ES-I3 (cell line): ENCODE results near the gene ALX4.

Source experiments
- H3K36me3 ChIP-seq: 2 replicates; pipeline ENCODE4 v1.6.1; 2013; ENCODE audit warnings: mild to moderate bottlenecking, low read length, control low read depth, moderate library complexity; ENCODE audit not compliant: insufficient read depth
- H3K4me1 ChIP-seq: 2 replicates; pipeline ENCODE4 v1.6.1; 2013; ENCODE audit warnings: mild to moderate bottlenecking, control low read depth, low read length; ENCODE audit not compliant: insufficient read depth
- H3K9ac ChIP-seq: 2 replicates; pipeline ENCODE4 v1.6.1; 2013; ENCODE audit warnings: low read depth, mild to moderate bottlenecking, low read length, moderate library complexity
- H3K9me3 ChIP-seq: 2 replicates; pipeline ENCODE4 v1.6.1; 2013; ENCODE audit warnings: mild to moderate bottlenecking, low read length, moderate library complexity; ENCODE audit not compliant: control insufficient read depth, insufficient read depth

Gene ALX4

DNA sequence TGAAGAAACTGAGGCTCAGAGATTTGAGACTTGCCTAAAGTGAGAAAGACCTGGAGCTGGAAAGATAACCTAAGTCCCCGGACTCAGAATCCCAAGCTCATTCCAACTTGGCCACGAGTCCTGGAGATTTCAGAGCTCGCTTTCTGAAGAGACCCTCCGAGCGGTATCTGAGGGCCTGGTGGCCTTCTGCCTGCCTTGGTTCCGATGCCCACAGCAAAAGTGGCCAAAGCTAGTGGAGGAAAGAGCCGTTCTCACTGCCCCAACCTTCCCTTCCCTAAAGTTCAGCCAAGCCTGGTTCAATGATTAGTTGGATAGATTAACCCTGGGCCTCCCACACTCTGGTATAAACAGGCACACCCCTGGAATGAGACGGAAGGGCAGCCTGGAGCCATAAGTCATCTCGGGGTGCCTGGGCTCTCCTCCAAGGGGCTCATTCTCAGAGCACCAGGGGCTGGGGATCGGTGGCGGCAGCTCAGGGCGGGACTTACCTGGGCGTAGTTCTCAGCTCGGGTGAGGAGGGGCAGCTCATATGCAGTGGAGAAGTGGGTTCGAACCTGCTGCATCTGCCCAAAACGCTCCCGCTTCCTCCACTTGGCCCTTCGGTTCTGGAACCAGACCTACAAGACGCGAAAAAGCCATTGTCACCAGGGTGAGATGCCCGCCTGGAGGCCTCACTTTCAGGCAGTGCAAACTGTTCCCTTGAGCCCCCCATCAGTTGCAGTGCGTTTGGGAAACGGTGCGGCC is 42.8 kb downstream of the ALX4 start:
- Histone ChIP-seq H3K9ac (no peak overlapping the region), H3K36me3 (no peaks in the 10 kb centered on the region), H3K4me1 (no peaks in the 10 kb centered on the region; the same call in 1 of the 2 replicates), H3K9me3 (no peaks in the 10 kb centered on the region)

GRCh38 chr11:44266056-44266780 is 43.7 kb downstream of the ALX4 start:
- Histone ChIP-seq H3K4me1 (no peaks in the 10 kb centered on the region; the same call in 1 of the 2 replicates), H3K9ac (no peak overlapping the region), H3K36me3 (no peaks in the 10 kb centered on the region), H3K9me3 (no peaks in the 10 kb centered on the region)

- H3K9ac ChIP-seq, result no peak overlapping the region
- no peaks in the 10 kb centered on the region for H3K36me3 ChIP-seq
- no peaks in the 10 kb centered on the region for H3K9me3 ChIP-seq
- H3K4me1 ChIP-seq, result no peaks in the 10 kb centered on the region; the same call in 1 of the 2 replicates
Observed at GRCh38 chr11:44264761-44265160, 45.2 kb downstream of the ALX4 start.

DNA sequence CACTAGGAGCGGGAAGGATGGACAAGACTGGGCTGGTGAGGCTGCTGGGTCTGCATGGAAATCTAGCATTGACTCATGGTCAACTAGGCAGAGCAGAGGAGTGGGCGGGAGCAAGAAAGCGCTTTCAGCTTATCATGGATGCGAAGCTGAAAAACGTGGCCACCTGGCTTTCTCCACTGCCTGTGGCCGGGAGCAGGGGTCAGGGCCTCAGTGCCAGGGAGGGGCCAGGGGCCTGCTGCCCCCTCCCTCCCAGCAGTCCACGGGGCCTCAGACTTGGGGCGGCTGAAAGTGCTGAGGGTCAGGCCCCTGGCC is 45.5 kb downstream of the ALX4 start:
- no peaks in the 10 kb centered on the region for H3K9me3 ChIP-seq
- H3K4me1 ChIP-seq, result no peaks in the 10 kb centered on the region; the same call in 1 of the 2 replicates
- no peak overlapping the region for H3K9ac ChIP-seq
- no peaks in the 10 kb centered on the region for H3K36me3 ChIP-seq

DNA sequence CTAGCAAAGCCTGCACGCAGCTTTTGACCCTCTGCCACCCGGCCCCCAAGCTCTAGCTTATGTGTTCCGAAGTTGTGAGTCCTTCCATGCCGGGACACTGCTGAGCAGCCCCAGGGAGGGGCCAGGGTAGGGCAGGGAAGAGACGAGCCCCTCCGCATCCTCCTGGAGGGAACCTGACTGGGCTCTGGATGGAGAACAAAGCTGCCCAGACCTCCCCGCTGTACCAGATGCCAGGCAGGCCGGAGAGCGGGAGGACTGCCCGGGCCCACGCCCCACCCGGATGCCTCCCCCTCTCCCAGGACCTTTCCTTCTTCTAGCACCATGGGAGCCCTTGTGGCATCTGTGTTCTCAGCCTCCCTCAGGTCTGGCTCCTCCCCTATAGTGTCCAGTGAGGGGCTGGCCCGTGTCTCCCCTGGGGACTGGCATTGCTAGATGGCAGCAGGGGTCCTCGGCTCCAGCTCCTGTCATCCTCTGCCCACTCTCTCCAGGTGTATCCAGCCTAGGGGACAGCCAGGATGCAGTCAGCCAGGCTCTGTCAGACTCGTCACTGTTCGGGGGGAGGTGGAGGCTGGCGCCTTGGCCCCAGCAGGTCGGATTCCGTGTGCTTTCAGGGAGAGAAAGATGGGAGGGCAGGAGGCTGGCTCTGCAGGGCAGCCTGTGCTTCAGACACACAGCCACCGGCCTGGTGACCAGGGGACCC is 46.1 kb downstream of the ALX4 start:
- H3K36me3 ChIP-seq, result no peaks in the 10 kb centered on the region
- H3K9ac ChIP-seq, result no peak overlapping the region
- H3K9me3 ChIP-seq, result no peaks in the 10 kb centered on the region
- H3K4me1 ChIP-seq, result no peaks in the 10 kb centered on the region; the same call in 1 of the 2 replicates

- H3K4me1 ChIP-seq, result no peaks in the 10 kb centered on the region; the same call in 1 of the 2 replicates
- no peak overlapping the region for H3K9ac ChIP-seq
- no peaks in the 10 kb centered on the region for H3K9me3 ChIP-seq
- H3K36me3 ChIP-seq, result no peaks in the 10 kb centered on the region
Observed at GRCh38 chr11:44261800-44262591, 47.9 kb downstream of the ALX4 start.

DNA sequence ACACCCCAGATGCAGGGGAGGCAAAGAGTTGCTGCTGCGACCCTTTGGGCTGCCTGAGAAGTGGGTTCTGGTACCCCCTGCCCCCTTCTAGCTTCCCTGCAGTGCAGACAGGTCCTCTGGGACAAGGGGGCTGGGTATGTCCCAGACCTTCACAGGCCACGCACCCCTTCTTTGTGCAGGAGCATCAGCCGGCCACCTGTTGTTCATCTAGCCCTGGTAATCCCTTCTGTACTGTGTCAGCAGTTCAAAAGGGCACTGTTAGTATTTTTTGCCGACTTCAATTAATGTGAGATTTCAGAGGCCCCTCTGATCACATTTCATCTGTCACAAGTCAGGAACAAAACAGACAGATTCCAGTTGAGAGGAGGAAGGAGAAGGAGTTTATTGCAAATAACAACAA is 49.9 kb downstream of the ALX4 start:
- Histone ChIP-seq H3K9me3 (no peaks in the 10 kb centered on the region), H3K9ac (no peak overlapping the region), H3K36me3 (no peaks in the 10 kb centered on the region), H3K4me1 (no peaks in the 10 kb centered on the region; the same call in 1 of the 2 replicates)

DNA sequence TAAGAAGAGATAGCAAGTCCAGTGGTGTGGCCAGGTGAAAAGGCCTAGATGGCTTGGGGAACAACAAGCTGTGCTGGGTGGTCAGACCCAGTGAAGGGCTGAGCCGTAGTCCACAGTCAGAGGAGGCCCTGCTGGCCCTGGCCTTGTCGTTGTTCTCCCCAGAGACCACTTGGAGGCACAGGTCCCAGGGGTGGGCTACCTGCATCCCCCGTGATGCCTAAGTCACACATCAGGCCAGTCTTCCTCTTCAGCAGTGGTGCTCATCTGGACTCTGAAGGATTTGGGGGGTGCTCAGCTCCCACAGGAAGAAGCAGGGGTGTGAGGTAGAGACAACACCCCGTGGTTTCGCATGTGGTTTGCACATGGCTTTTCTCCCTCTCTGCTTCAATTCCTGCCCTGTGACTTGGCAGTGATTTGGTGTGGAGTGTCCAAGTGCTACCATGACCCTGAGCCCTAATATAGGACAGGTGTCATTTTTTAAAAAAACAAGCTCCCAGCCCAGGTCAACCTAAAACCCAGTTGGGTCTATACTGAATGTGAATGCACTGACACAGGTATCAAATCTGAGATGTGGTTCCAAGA is 51.0 kb downstream of the ALX4 start:
- H3K4me1 ChIP-seq, result no peaks in the 10 kb centered on the region; the same call in 1 of the 2 replicates
- no peaks in the 10 kb centered on the region for H3K36me3 ChIP-seq

GRCh38 chr11:44258190-44258489 is 51.8 kb downstream of the ALX4 start:
- H3K36me3 ChIP-seq, result no peaks in the 10 kb centered on the region
- H3K4me1 ChIP-seq, result no peaks in the 10 kb centered on the region; the same call in 1 of the 2 replicates
- no peaks in the 10 kb centered on the region for H3K9me3 ChIP-seq
- H3K9ac ChIP-seq, result no peak overlapping the region

More for the DNA sequence above, 51.0 kb downstream of the ALX4 start:
- Histone ChIP-seq H3K9me3 (no peaks in the 10 kb centered on the region), H3K9ac (no peak overlapping the region)

DNA sequence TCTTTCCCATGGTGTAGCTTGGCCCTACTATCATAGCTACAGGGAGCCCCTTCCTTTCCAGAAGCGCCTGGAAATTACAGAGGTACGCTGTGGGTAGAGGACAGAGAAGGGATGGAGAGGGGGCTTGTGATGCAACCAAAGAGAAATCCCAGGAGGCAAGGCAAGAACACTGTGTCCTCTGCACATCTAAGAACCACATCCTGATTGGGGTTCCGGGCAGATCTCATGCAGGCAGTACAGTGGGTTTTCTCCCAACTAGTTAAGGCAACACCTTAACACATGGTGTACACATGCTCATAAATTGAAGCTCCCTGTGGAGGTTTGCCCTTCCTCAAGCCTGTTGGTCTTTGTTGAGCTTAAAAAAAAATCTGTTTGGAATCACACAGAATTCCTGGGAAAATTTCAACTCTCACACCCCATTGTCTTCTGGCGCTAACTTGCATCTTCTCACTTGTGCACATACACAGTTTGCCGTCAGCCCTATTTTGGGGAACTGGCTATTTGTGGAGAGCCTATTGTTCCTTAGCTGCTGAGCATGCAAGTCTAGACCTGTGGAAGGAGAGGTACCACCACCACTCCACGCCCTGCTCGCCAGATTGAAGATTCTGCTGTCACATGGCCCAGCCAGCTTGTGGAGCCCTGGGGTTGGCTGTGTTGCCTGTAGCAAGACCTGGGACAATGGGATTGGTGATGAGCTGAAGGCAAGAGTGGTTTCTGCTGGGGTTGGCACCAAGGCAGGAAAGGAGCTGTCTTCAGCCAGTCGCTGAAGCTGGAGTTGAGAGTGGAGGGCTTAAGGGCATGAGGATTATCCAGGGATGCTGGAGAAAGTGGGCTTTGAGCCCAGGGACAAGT is 52.4 kb downstream of the ALX4 start:
- no peaks in the 10 kb centered on the region for H3K36me3 ChIP-seq
- H3K9me3 ChIP-seq, result peaks cover 5% of the 10 kb centered on the region; the same call in 1 of the 2 replicates
- no peak overlapping the region for H3K9ac ChIP-seq
- no peaks in the 10 kb centered on the region; the same call in 1 of the 2 replicates for H3K4me1 ChIP-seq

DNA sequence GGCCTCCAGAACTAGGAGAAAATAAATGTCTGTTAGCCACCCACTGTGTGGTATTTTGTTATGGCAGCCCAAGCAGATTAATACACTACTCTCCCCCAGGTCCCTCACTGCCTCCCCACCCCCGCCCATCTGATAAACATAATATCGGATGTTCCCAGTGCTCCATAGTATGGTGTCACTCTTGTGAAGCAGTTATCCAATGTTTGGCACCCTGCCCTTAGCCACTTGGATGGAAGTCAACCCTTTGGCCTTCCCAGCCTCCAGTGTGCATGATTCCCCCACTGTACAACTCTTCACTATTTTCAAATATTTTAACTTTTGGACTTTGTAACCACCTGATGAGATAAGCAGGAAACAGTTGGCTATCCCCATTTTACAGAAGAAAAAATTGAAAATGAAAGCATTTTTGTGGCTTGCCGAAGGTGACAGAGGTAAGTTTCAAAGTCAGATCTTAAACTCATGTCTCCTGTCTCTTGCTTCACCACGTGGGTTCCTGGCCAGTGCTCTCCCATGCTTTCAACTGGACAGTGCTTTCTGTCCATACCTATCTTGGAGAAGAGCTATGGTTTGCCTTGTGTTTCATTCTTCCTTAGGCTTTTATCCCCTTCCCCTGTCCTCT is 53.2 kb downstream of the ALX4 start:
- Histone ChIP-seq H3K4me1 (no peaks in the 10 kb centered on the region; the same call in 1 of the 2 replicates), H3K9me3 (peaks cover 8% of the 10 kb centered on the region; the same call in 1 of the 2 replicates), H3K9ac (no peak overlapping the region), H3K36me3 (no peaks in the 10 kb centered on the region)

GRCh38 chr11:44255406-44256071 is 54.4 kb downstream of the ALX4 start:
- no peak overlapping the region for H3K9ac ChIP-seq
- no peaks in the 10 kb centered on the region for H3K4me1 ChIP-seq
- H3K36me3 ChIP-seq, result no peaks in the 10 kb centered on the region
- H3K9me3 ChIP-seq, result peaks cover 8% of the 10 kb centered on the region; the same call in 1 of the 2 replicates
